Left lung (tissue), 10 donors: ENCODE results near the gene FAM171A2. TPM values are rescaled to one million over a fixed set of nuclear protein-coding genes. Genes with fewer than 3 reads are reported as not detected.
"Not testable (repeated sequence)": the region's sequence is repeated elsewhere in the genome, so short reads cannot be mapped to it uniquely, and the experiment has no call there.

Experiments
- ATAC-seq: fragments of 200-7000 bp; cut with Tn5 transposase; one replicate; pipeline ENCODE4 v1.9.1; 2020; ENCODE audit warnings: moderate library complexity
- DNase-seq, 4 donors: peaks; one replicate each; pipeline ENCODE4 v3.0.0-alpha.2; 2013 to 2020
- H3K27ac ChIP-seq, 2 donors: fragments of 200-600 bp; sonication (generic) in 1 of 2; one replicate each; pipeline versions ENCODE4 v1.5.0 to v1.8.0; 2020 to 2021
- H3K27me3 ChIP-seq, 2 donors: fragments of 200-600 bp; sonication (generic) in 1 of 2; one replicate each; pipeline versions ENCODE4 v1.5.0 to v1.8.0; 2020 to 2021
- H3K36me3 ChIP-seq, 2 donors: fragments of 200-600 bp; sonication (generic) in 1 of 2; one replicate each; pipeline versions ENCODE4 v1.5.0 to v1.8.0; 2020 to 2021
- H3K4me1 ChIP-seq, 2 donors: fragments of 200-600 bp; one replicate each; pipeline ENCODE4 v1.8.0; 2021
- H3K4me3 ChIP-seq, 2 donors: fragments of 200-600 bp; sonication (generic) in 1 of 2; one replicate each; pipeline versions ENCODE4 v1.5.0 to v1.8.0; 2020 to 2021; ENCODE audit warnings: mild to moderate bottlenecking in 1 of 2
- H3K9me3 ChIP-seq, 2 donors: fragments of 200-600 bp; sonication (generic) in 1 of 2; one replicate each; pipeline versions ENCODE4 v1.5.0 to v1.8.0; 2020 to 2021
- CTCF ChIP-seq, 2 donors: fragments of 200-600 bp; sonication (generic) in 1 of 2; IDR thresholded peaks; one replicate each; pipeline versions ENCODE4 v1.5.0 to v1.8.0; 2021; ENCODE audit warnings: antibody characterized with exemption in 2 of 2
- intact Hi-C, 2 donors: fragments of 100-400 bp; cut with DNase I; formaldehyde crosslinking; loops; one replicate each; pipeline versions ENCODE4 v1.11.2 to v1.14.2; 2022
- polyA plus RNA-seq, 6 donors: library from polyadenylated mRNA; unstranded; fragments of 120-200 nt; gene quantifications; one replicate each; pipeline ENCODE4 v1.2.1, GENCODE V29; 2013; ENCODE audit not compliant: insufficient read length in 6 of 6
- total RNA-seq, 2 donors: library from RNA; stranded (reverse); fragmentation: NEBNext Ultra II Directional; extraction: Animal tissue kit (Norgen Biotek cat#: 25700); gene quantifications; one replicate each; pipeline ENCODE4 v1.2.1, GENCODE V29; 2021
- donor health status: DM: no; HTN: yes; CAD: no.
- donor health status: DM: no; HTN: no; CAD: no.

The FAM171A2 gene
- total and polyA plus RNA-seq, 8 donors, result 1.4 to 34.0 (median 29.4) TPM

GRCh38 chr17:44351464-44351863, 12.2 kb downstream of the FAM171A2 start:
- no peaks in the 10 kb centered on the region for H3K9me3 ChIP-seq
- H3K27ac ChIP-seq, result no peak overlapping the region
- ATAC-seq (no peak), DNase-seq (no peak)
- peaks cover 3 to 52% of the 10 kb centered on the region in 2 donors for H3K36me3 ChIP-seq
- TF ChIP-seq CTCF (IDR thresholded peaks at IDR 0.05), result no peak
- peaks cover 0 to 14% of the 10 kb centered on the region in 2 donors for H3K27me3 ChIP-seq
- no peak overlapping the region for H3K4me3 ChIP-seq
- intact Hi-C loops, result no loop called here
- peaks cover 0 to 45% of the 10 kb centered on the region in 2 donors for H3K4me1 ChIP-seq

GRCh38 chr17:44350733-44351226, 12.9 kb downstream of the FAM171A2 start:
- TF ChIP-seq CTCF (IDR thresholded peaks at IDR 0.05), result peak; percentile 67 to 93
- Histone ChIP-seq H3K27me3 (peaks cover 0 to 13% of the 10 kb centered on the region in 2 donors), H3K4me3 (no peak overlapping the region), H3K27ac (no peak overlapping the region), H3K4me1 (peaks cover 6 to 52% of the 10 kb centered on the region in 2 donors), H3K36me3 (peaks cover 3 to 52% of the 10 kb centered on the region in 2 donors), H3K9me3 (no peaks in the 10 kb centered on the region)
- ATAC-seq (peak; percentile 69), DNase-seq (peak in 2 of 4 donors; percentile 63 to 89)
- intact Hi-C loops, result no loop called here

- ATAC-seq (no peak), DNase-seq (no peak)
- intact Hi-C loops, result no loop called here
- Histone ChIP-seq H3K36me3 (peaks cover 3 to 52% of the 10 kb centered on the region in 2 donors), H3K27ac (no peak overlapping the region), H3K4me1 (peaks cover 6 to 55% of the 10 kb centered on the region in 2 donors), H3K27me3 (peaks cover 0 to 2% of the 10 kb centered on the region in 2 donors), H3K4me3 (no peak overlapping the region), H3K9me3 (no peaks in the 10 kb centered on the region)
- TF ChIP-seq CTCF (IDR thresholded peaks at IDR 0.05), result no peak
Measured at GRCh38 chr17:44349553-44350070, 14.0 kb downstream of the FAM171A2 start.

- no peak for TF ChIP-seq CTCF (IDR thresholded peaks at IDR 0.05)
- ATAC-seq (no peak), DNase-seq (no peak)
- intact Hi-C loops, result no loop called here
- H3K4me3 ChIP-seq, result no peak overlapping the region
- no peaks in the 10 kb centered on the region for H3K9me3 ChIP-seq
- no peaks in the 10 kb centered on the region for H3K27me3 ChIP-seq
- H3K4me1 ChIP-seq, result peaks cover 6 to 62% of the 10 kb centered on the region in 2 donors
- H3K27ac ChIP-seq, result no peak overlapping the region
- H3K36me3 ChIP-seq, result peaks cover 3 to 52% of the 10 kb centered on the region in 2 donors
Measured at GRCh38 chr17:44348988-44349364, 14.7 kb downstream of the FAM171A2 start.

GRCh38 chr17:44348234-44348987, 15.2 kb downstream of the FAM171A2 start:
- ATAC-seq (peak; percentile 6), DNase-seq (peak in 2 of 4 donors; percentile 76 to 83)
- no peaks in the 10 kb centered on the region for H3K27me3 ChIP-seq
- intact Hi-C loops, result no loop called here
- peak overlapping the region in 1 of 2 donors; percentile 78 for H3K4me3 ChIP-seq
- H3K9me3 ChIP-seq, result no peaks in the 10 kb centered on the region
- H3K4me1 ChIP-seq, result peaks cover 6 to 65% of the 10 kb centered on the region in 2 donors
- TF ChIP-seq CTCF (IDR thresholded peaks at IDR 0.05), result no peak
- H3K36me3 ChIP-seq, result peaks cover 3 to 51% of the 10 kb centered on the region in 2 donors
- H3K27ac ChIP-seq, result peak overlapping the region in 1 of 2 donors; percentile 98

- ATAC-seq, H3K9me3 ChIP-seq, H3K27me3 ChIP-seq, intact Hi-C loops: not testable (repeated sequence)
- Histone ChIP-seq H3K27ac (peak overlapping the region in 1 of 2 donors; percentile 98), H3K4me1 (peaks cover 6 to 58% of the 10 kb centered on the region in 2 donors), H3K36me3 (peaks cover 3 to 41% of the 10 kb centered on the region in 2 donors), H3K4me3 (peak overlapping the region in 1 of 2 donors; percentile 78)
- DNase-seq, result peak in 1 of 4 donors; percentile 14
Measured at GRCh38 chr17:44347206-44348055, 16.2 kb downstream of the FAM171A2 start.
